Measurements from ENCODE around the gene ACOT9.
A peak's percentile ranks its signal among the peaks of the same experiment; 100 is the strongest.
"Not testable (repeated sequence)": the region's sequence is repeated elsewhere in the genome, so short reads cannot be mapped to it uniquely, and the experiment has no call there.

ACOT9 gene

GRCh38 chrX:23765449-23765848, 22.4 kb upstream of the ACOT9 start:
- no peak for FAIRE-seq

- no peak for FAIRE-seq
These were observed 21.3 kb upstream of the ACOT9 start for GRCh38 chrX:23764188-23764984.

GRCh38 chrX:23759821-23760220, 16.7 kb upstream of the ACOT9 start:
- no peak for FAIRE-seq

GRCh38 chrX:23756165-23756564, 13.1 kb upstream of the ACOT9 start:
- FAIRE-seq, result peak; percentile 53

GRCh38 chrX:23754664-23755063, 11.6 kb upstream of the ACOT9 start:
- no peak for FAIRE-seq

- FAIRE-seq, result no peak
These were observed 9.8 kb upstream of the ACOT9 start for GRCh38 chrX:23752740-23753415.

GRCh38 chrX:23749576-23749975, 6.5 kb upstream of the ACOT9 start:
- no peak for FAIRE-seq

- no peak for FAIRE-seq
These were observed 6.1 kb upstream of the ACOT9 start for GRCh38 chrX:23749129-23749528.

- no peak for FAIRE-seq
These were observed 2.7 kb upstream of the ACOT9 start for GRCh38 chrX:23745786-23746185.

GRCh38 chrX:23743623-23743971, 521 bp upstream of the ACOT9 start:
- not testable (repeated sequence) for FAIRE-seq

- no peak for FAIRE-seq
These were observed 841 bp downstream of the ACOT9 start for GRCh38 chrX:23742174-23742696.

- no peak for FAIRE-seq
These were observed 5.7 kb downstream of the ACOT9 start for GRCh38 chrX:23737413-23737812.

- peak; percentile 16 for FAIRE-seq
These were observed 7.0 kb downstream of the ACOT9 start for GRCh38 chrX:23736030-23736429.

GRCh38 chrX:23732704-23733103, 10.4 kb downstream of the ACOT9 start:
- FAIRE-seq, result no peak

GRCh38 chrX:23731951-23732350, 11.1 kb downstream of the ACOT9 start:
- FAIRE-seq, result no peak

- no peak for FAIRE-seq
These were observed 13.9 kb downstream of the ACOT9 start for GRCh38 chrX:23729214-23729613.

GRCh38 chrX:23727206-23727605, 15.9 kb downstream of the ACOT9 start:
- FAIRE-seq, result no peak

GRCh38 chrX:23726191-23726590, 16.9 kb downstream of the ACOT9 start:
- no peak for FAIRE-seq

- FAIRE-seq, result no peak
These were observed 22.9 kb downstream of the ACOT9 start for GRCh38 chrX:23720117-23720677.

- FAIRE-seq, result no peak
These were observed 37.8 kb downstream of the ACOT9 start for GRCh38 chrX:23705235-23705634.

GRCh38 chrX:23704673-23705206, 38.3 kb downstream of the ACOT9 start:
- no peak for FAIRE-seq

- FAIRE-seq, result no peak
These were observed 43.4 kb downstream of the ACOT9 start for GRCh38 chrX:23699636-23700194.

GRCh38 chrX:23694606-23695005, 48.5 kb downstream of the ACOT9 start:
- FAIRE-seq, result peak; percentile 57
